C4-2B (cell line): ENCODE data around the gene OR9A4.

Source experiments
- H3K27ac ChIP-seq: fragments of 450-650 bp; 2 replicates; pipeline ENCODE4 v1.5.1; 2017
- CTCF ChIP-seq: fragments of 450-650 bp; conservative IDR thresholded peaks from 2 replicates; pipeline ENCODE4 v1.5.1; 2017; ENCODE audit warnings: mild to moderate bottlenecking
- ZFX ChIP-seq: fragments of 450-650 bp; IDR thresholded peaks from 2 replicates; pipeline ENCODE4 v1.6.1; 2017

Gene OR9A4

DNA sequence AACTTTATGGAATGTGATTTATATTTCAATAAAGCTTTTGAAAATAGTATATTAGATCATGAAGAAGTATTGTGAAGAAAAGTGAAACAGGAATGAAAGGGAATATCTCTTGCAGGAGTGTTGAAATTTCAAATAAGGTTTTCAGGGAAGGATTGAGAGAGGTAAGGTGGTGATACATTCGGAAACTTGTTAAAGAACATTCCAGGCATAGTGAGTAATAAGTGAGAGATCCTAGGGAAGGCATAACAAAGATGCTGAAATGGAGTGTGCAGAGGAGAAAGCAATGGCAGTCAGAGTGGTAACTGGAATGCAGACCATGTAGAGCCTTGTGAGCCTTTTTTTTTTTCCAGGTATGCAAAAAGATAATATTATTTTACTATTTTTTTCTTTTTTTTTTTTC lies 4.1 kb downstream of the OR9A4 start:
- TF ChIP-seq CTCF = no peak
- TF ChIP-seq ZFX = no peak
- H3K27ac ChIP-seq = no peak overlapping the region

GRCh38 chr7:141928146-141928844 lies 12.1 kb downstream of the OR9A4 start:
- H3K27ac ChIP-seq = no peak overlapping the region
- no peak for TF ChIP-seq ZFX
- TF ChIP-seq CTCF = no peak

DNA sequence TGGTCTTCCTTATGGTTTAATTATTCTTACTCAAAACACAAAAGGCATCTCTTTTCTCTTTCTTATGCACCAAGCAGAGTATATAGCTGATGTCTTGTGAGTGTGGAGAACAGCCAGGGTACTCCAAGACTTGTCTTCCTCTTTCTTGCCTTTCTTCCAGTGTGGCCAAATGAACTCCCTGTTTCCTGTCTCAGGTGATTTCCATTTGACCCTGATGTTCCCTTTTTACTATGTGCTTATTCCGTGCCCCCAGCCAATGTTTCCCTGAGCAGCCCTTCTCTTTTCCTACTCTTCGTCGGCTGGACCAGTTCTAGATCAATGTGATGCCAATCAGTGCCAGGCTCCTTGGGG lies 12.6 kb downstream of the OR9A4 start:
- H3K27ac ChIP-seq = no peak overlapping the region
- TF ChIP-seq ZFX = no peak
- no peak for TF ChIP-seq CTCF

DNA sequence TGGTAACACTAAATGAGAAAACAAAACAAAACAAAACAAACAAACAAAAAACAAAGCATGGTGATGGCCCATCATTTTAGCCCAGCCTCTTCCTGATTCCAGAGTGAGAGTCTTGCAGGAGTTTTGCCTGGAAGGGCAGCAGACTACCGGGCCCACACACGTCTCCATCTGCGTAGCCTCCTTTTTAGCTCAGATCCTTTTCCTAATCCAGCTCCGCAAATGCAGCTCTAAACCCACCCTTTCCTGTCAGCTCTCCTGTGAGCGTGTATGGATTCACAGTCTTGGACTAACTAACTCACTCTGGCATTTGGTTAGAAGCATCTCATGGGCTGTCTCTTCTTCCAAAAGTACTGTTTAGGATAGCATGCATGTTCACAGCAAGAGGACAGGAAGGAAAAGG lies 14.0 kb downstream of the OR9A4 start:
- TF ChIP-seq CTCF = no peak
- TF ChIP-seq ZFX = no peak
- no peak overlapping the region for H3K27ac ChIP-seq

DNA sequence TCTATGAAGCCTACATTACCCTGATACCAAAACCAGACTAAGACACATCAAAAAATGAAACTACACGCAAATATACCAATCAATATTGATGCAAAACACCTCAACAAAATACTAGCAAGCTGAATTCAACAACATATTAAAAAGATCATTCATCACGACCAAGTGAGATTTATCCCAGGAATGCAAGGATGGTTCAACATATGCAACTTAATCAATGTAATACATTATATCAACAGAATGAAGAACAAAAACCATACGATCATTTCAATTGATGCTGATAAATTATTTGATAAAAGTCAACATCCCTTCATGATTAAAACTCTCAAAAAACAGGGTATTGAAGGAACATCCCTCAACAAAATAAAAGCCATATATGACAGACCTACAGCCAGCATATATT lies 24.9 kb downstream of the OR9A4 start:
- TF ChIP-seq ZFX (no peak), CTCF (no peak)
- H3K27ac ChIP-seq = no peak overlapping the region

- no peak overlapping the region for H3K27ac ChIP-seq
- TF ChIP-seq ZFX (no peak), CTCF (no peak)
These were observed 27.6 kb downstream of the OR9A4 start for GRCh38 chr7:141943846-141944245.

DNA sequence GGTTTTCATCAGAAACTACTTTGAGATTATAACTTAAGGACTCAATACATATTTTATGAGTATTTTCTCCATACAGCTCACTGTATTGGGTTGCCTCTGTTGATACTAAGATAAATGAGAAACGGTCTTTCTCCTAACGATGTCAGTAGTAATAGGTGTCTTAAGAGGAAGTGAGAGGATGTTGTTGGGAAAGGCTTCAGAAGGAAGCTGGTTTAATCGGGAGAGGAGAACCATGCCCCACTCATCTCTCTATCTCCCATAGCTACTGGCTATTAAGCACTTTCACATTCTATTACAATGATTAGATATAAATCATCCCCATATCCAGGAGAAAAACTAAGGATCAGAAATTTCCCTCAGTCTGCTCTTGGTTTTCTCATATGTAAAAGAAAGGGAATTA lies 28.6 kb downstream of the OR9A4 start:
- H3K27ac ChIP-seq = no peak overlapping the region
- TF ChIP-seq ZFX (no peak), CTCF (no peak)
